Glomerular visceral epithelial cell (primary cell): ENCODE results near the gene RHOH.
"Not testable (repeated sequence)": the region's sequence is repeated elsewhere in the genome, so short reads cannot be mapped to it uniquely, and the experiment has no call there.

ENCODE experiments used
- DNase-seq: peaks from one replicate; pipeline ENCODE4 v3.0.0-alpha.2; 2016; ENCODE audit errors: extremely low spot score

Gene RHOH

GRCh38 chr4:40262077-40262528, 65.3 kb downstream of the RHOH start:
- DNase-seq = no peak

GRCh38 chr4:40262861-40263260, 66.0 kb downstream of the RHOH start:
- DNase-seq = no peak

- no peak for DNase-seq
Measured at GRCh38 chr4:40264497-40264896, 67.7 kb downstream of the RHOH start.

DNA sequence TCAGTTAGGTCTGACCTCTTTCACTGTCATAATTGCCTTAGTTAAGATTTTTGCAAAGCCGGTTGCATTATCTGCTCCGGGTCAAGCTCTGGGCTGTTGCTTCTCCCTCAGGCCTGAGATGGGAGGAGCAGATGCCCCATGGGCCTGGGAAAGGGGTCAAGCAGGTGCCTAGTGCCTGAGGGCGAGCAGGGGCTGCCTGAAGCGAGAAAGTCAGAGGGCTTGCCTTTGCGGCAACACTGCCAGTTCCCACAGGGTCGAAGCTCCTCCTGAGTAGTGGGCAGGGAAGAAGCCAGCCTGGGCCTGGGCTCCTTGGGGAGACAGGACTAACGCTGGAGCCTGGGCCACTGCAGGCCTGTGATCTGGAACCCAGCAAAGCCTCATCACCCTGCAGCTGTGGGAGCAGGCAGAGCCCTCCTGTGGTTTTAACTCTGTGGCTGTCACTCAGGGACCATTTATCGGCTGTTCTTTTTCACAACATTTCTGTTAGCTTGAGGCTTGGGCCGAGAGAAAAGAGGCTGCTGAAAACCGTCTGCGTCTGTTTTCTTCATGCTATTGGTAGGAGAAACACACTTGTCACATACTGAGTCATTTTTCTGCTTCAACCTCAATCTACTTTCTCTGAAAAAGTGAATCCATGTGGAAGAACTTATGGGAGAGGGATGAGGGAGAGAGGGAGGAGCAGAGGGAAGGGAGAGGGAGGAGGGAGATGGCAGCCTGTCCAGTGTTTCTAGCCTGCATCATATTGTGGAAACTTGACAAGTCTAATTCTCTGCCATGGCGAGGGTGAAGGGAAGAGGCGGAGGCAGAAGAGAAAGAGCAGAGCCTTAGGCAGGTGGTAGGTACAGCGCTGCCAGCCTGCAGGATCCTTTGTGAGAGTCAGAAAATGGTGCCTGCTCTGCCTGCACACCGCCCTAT, 68.4 kb downstream of the RHOH start:
- DNase-seq = peak; percentile 42

DNA sequence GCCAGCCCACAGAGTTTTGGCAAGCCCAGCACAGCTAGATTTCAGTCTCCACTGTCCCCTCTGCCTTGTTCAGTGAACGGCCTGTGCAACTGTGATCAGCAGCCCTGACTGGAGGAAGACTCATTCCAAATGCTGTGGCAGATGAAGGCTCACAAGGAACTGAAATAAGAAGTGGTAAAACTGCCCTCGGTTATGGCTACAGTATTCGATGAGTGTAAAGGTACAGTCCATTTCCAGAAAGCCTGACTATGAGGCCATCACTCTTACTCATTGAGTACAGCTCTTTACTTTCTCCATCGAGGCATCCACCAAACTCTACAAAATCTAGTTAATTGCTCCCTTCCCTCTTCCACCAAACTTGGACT, 69.1 kb downstream of the RHOH start:
- DNase-seq = no peak

DNA sequence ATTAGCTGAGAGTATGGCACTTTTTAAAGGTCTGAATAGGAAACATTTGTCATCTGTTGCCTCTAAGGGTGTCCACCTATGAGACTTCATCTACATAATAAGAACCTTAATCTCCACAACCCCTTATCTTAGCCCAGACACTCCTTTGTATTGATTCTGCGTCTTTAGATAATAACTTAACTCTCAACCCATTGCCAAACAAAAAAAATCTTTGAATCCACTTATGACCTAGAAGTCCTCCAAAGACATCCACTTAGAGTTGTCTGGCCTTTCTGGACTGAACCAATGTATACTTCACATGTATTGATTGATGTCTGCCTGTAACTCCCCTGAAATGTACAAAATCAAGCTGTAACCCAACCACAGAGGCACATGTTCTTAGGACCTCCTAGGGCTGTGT, 72.3 kb downstream of the RHOH start:
- DNase-seq = no peak

- DNase-seq = no peak
Measured at GRCh38 chr4:40270609-40271008, 73.8 kb downstream of the RHOH start.

GRCh38 chr4:40275065-40275730, 78.4 kb downstream of the RHOH start:
- no peak for DNase-seq

GRCh38 chr4:40276546-40276945, 79.7 kb downstream of the RHOH start:
- no peak for DNase-seq

GRCh38 chr4:40280586-40280985, 83.8 kb downstream of the RHOH start:
- no peak for DNase-seq

GRCh38 chr4:40281099-40281498, 84.3 kb downstream of the RHOH start:
- no peak for DNase-seq

DNA sequence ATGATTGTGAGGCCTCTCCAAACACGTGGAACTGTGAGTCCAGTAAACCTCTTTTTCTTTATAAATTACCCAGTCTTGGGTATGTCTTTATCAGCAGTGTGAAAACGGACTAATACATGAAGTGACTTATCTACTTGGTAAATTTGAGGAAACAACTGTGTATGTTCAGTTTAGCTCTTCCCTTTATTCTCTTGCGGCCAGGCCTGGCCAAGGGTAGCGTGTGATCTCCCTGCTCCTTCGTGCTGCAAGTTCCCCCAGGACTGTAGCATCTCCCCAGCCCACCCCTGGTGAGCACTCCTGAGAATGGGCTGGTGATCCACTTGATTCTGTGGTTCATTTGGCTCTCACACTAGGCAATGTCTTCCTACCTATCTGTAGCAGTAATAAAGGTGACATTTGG, 85.1 kb downstream of the RHOH start:
- no peak for DNase-seq

DNA sequence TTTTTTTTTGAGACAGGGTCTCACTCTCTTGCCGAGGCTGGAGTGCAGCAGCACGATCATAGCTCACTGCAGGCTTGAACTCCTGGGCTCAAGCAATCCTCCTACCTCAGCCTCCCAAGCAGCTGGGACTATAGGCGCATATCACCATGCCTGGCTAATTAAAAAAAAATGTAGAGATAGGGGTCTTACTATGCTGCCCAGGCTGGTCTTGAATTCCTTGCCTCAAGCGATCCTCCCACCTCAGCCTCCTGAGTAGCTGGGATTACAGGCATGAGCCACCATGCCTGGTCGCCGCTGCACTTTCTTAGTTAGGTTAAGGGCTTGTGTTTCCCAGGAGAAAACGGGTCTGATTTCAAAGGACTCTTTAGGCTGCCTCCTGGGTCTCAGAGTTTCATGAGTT, 86.0 kb downstream of the RHOH start:
- DNase-seq = not testable (repeated sequence)

DNA sequence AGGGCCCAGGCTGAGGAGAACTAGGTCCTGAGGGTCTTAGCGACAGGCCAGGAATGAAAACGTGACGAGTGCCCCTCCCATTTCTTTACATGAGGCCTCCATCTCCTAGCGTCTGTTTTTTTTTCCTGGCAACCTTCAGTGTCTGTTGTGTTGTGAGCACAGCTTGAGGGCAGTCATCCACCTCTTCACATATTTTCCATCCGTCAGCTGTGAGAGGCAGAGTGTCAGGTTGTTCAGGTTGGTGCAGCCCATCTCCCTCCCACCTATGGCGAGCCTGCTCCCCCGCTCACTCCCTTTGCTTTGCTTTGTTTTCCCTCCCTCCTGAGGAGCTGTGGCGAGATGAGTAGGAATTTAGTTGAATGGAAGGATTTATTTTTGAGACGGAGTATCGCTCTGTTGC, 86.6 kb downstream of the RHOH start:
- no peak for DNase-seq

GRCh38 chr4:40283968-40284367, 87.1 kb downstream of the RHOH start:
- DNase-seq = peak; percentile 90

- no peak for DNase-seq
Measured at GRCh38 chr4:40285692-40286091, 88.9 kb downstream of the RHOH start.

GRCh38 chr4:40288566-40288965, 91.7 kb downstream of the RHOH start:
- DNase-seq = no peak

DNA sequence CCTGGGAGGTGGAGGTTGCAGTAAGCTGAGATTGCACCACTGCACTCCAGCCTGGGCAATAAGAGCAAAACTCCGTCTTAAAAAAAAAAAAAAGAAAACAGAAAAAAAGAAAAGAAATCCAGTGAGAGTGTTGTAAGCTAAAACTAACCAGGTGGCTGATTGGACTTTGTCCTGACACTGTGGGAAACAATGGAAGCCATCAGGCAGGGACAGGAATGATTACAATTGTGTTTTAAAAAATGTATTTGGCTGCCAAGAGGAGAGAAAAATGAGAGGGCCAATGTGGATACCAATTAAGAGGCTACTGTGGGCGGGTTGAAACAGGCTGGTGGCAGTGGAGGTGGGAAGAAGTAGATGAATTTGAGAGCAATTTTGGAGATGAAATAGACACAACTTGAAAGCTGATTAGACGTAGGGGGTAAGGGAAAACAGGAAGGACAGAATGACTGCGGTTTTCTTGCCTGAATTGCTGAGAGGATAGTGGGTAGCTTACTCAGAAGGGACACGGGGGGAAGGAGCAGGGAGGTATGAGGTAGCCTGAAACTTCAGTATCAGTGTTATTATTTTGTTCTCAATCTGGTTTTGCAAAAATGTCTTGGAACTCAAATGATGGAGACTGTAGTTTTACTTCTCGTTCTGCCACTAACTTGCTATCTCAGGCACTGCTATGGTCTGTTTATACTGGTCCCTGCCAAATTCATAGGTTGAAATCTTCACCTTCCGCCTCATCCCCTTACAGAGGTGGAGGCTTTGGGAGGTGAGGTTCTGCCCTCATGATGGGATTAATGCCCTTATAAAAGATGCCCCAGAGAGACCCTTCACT, 92.7 kb downstream of the RHOH start:
- peak; percentile 25 for DNase-seq

- peak; percentile 25 for DNase-seq
Measured at GRCh38 chr4:40290611-40291186, 93.9 kb downstream of the RHOH start.

DNA sequence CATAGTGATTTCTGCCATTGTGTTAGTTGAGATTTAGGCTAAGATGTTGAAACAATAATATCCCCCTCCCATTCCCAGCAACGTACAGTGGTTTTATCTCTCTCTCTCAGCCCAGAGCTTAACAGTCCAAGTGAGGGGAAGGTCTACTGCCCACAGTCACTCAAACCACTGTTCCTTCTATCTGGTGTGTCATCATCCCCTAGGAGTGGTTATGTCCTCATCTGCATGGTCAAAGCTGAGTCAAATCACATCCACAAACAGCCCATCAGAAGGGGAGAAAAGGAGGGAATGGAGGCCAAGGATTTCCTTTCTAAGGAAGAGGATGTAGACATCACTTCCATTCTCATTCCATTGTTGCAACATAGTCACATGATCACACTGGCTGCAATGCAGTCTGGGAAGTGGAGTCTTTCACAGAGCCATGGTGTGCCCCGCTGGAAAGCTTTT, 95.5 kb downstream of the RHOH start:
- DNase-seq = peak; percentile 33

DNA sequence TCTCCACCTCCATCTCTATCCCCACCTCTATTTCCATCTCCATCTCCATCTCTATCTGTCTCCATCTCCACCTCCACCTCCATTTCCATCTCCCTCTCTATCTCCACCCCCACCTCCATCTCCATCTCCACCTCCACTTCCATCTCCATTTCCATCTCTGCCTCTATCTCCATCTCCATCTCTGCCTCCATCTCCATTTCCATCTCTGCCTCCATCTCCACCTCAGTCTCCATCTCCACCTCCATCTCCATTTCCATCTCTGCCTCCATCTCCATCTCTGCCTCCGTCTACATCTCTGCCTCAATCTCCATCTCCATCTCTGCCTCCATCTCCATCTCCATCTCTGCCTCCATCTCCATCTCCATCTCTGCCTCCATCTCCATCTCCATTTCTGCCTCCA, 97.5 kb downstream of the RHOH start:
- DNase-seq = no peak

DNA sequence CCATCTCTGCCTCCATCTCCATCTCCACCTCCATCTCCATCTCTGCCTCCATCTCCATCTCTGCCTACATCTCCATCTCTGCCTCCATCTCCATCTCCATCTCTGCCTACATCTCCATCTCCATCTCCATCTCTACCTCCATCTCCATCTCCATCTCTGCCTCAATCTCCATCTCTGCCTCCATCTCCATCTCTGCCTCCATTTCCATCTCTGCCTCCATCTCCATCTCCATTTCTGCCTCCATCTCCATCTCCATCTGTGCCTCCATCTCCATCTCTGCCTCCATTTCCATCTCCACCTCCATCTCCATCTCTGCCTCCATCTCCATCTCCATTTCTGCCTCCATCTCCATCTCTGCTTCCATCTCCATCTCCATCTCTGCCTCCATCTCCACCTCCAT, 98.2 kb downstream of the RHOH start:
- not testable (repeated sequence) for DNase-seq
